Posterior cingulate gyrus (tissue), 11 donors: ENCODE measurements around the gene SETD6.
"Not testable (repeated sequence)": the region's sequence is repeated elsewhere in the genome, so short reads cannot be mapped to it uniquely, and the experiment has no call there.

ENCODE experiments used
- DNase-seq, 10 donors: peaks; one replicate each; pipeline versions ENCODE4 v3.0.0 to v3.0.0-alpha.2; 2020 to 2021; ENCODE audit warnings: mixed read lengths in 3 of 10
- intact Hi-C: fragments of 100-400 bp; cut with DNase I; formaldehyde crosslinking; loops from one replicate; pipeline ENCODE4 v1.15.1; 2023

The SETD6 gene

GRCh38 chr16:58530179-58530578 lies 14.9 kb downstream of the SETD6 start:
- intact Hi-C loops, result no loop called here
- no peak for DNase-seq

GRCh38 chr16:58532414-58532813 lies 17.1 kb downstream of the SETD6 start:
- intact Hi-C loops, result no loop called here

GRCh38 chr16:58533751-58534470 lies 18.6 kb downstream of the SETD6 start:
- intact Hi-C loops, result no loop called here
- no peak for DNase-seq

More at GRCh38 chr16:58532414-58532813, 17.1 kb downstream of the SETD6 start:
- DNase-seq, result no peak

- no peak for DNase-seq
- intact Hi-C loops, result no loop called here
Measured at GRCh38 chr16:58535100-58535499, 19.8 kb downstream of the SETD6 start.

- intact Hi-C loops, result no loop called here
- no peak for DNase-seq
Measured at GRCh38 chr16:58536278-58536677, 21.0 kb downstream of the SETD6 start.

- intact Hi-C loops, result no loop called here
- DNase-seq, result no peak
Measured at GRCh38 chr16:58537124-58537906, 22.0 kb downstream of the SETD6 start.

GRCh38 chr16:58541711-58542110 lies 26.4 kb downstream of the SETD6 start:
- no peak for DNase-seq
- intact Hi-C loops, result no loop called here

GRCh38 chr16:58542291-58542690 lies 27.0 kb downstream of the SETD6 start:
- no peak for DNase-seq
- intact Hi-C loops, result no loop called here

GRCh38 chr16:58543685-58544084 lies 28.4 kb downstream of the SETD6 start:
- intact Hi-C loops, result no loop called here

GRCh38 chr16:58548378-58548777 lies 33.1 kb downstream of the SETD6 start:
- DNase-seq, result no peak
- intact Hi-C loops, result no loop called here

More at GRCh38 chr16:58543685-58544084, 28.4 kb downstream of the SETD6 start:
- DNase-seq, result peak in 2 of 10 donors; percentile 49 to 50

GRCh38 chr16:58551496-58551895 lies 36.2 kb downstream of the SETD6 start:
- intact Hi-C loops, result no loop called here
- no peak for DNase-seq

GRCh38 chr16:58556678-58557077 lies 41.4 kb downstream of the SETD6 start:
- intact Hi-C loops, result no loop called here
- DNase-seq, result no peak

- intact Hi-C loops, result no loop called here
- no peak for DNase-seq
Measured at GRCh38 chr16:58563235-58563634, 47.9 kb downstream of the SETD6 start.

- DNase-seq, result no peak
- intact Hi-C loops, result no loop called here
Measured at GRCh38 chr16:58563775-58564174, 48.5 kb downstream of the SETD6 start.

- DNase-seq, intact Hi-C loops: not testable (repeated sequence)
Measured at GRCh38 chr16:58565697-58566096, 50.4 kb downstream of the SETD6 start.
